ENCODE measurements around the gene HOXB3.

HOXB3 gene

DNA sequence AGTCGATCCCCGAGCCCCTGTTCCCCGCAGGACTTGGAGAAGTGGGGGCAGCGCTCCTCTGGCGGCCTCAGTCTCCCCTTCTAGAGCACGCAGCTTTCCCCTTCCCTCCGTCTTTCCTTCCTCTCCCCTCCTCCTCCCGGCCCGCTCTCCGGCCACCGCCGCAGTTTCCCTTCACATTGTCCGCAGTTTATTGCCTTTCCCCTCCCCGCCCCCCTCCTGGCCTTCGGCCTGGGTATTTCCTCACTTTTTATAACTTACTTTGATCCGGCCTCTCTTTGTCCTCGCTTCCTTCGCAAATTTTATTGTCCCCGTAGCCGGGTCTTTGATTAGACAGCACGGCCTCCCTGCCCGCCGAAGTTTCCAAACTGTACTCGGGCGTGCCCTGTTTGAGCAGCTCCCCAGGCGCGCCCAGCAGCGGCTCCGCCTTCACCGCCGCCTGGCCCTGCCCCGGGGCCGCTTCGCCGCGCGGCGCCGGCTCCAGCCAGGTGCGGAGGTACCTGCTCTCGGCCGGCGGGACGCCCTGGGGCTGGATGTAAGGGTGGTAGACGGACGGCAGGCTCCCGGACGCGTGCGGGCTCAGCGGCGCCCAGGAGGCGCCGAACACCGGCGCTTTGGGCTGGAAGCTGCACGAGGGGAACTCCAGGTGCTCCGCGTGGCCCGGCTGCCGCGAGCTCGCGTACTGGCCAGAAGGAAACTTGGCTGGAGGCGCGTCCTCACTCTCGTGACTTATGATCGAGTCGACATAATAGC, 35.6 kb upstream of the HOXB3 start:
- no peak for DNase-seq (ENCODE audit: low read depth)

GRCh38 chr17:48624544-48625494, 34.8 kb upstream of the HOXB3 start:
- DNase-seq (ENCODE audit: low read depth), result no peak

DNA sequence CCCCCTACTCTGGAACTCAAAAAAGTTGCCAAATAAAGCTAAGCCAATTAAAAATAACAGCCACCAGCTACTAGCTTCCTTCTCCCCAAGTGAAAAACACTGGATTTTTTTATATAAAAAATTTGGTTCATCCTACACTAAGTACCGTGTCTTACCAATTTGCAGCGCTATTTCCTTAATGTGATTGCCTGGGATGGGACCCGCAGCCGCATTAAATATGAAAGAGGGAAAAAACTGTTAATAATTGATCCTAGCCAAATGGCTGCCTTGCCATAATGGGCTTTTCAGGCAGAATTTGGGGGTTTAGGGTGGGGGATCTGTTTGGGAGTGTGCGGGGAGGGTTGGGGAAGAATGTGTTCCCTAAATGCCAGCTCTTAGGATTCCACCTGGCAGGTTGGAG, 34.1 kb upstream of the HOXB3 start:
- no peak for DNase-seq (ENCODE audit: low read depth)

GRCh38 chr17:48623583-48623982, 33.5 kb upstream of the HOXB3 start:
- no peak for DNase-seq (ENCODE audit: low read depth)

DNA sequence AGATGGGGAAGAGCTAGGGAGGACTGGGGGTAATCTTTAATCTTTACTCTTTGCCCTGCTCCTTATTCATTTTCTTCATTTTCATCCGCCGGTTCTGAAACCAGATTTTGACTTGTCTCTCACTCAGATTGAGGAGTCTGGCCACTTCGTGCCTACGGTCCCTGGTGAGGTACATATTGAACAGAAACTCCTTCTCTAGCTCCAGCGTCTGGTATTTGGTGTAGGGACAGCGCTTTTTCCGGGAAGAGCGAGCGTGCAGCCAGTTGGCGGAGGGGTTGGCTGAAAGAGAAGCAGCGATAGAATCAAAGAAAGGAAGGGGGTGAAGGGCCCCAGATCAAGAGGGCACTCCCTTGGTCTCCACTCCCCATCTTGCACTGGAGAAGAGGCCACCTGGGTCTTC, 32.8 kb upstream of the HOXB3 start:
- no peak for DNase-seq (ENCODE audit: low read depth)

- no peak for DNase-seq (ENCODE audit: low read depth)
These were observed 31.7 kb upstream of the HOXB3 start for GRCh38 chr17:48621410-48622392.

DNA sequence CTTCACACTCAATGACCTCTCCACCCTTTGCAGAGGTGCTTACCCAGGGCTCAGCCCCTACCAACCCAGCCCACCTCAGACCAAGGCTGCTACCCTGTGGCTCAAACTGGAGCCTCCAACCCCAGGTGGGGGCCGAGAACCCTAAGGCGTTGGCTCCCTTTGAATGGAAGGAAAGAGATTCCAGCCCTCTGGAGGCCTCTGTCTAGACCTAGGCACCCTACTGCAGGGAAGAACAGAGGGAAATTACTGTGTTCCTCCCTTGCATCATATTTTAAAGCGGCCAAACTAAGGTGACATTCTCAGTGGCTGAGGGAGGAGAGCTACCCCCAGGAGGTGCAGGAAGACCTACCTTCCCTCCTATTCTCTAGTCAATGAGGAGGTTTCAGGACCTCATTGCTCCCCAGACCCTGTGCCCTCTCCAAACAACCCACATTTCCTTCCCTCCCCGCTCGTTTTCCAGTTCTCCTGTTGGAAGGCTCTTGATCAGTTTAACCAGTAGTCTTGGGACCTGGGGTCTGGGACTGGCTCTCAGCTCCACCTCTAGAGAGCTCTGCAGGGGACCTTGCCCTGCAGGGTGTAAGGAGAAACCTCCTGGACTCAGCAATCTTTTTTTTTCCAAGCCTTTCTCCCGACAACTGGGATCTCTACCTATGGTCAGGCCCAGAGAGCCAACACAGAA, 30.6 kb upstream of the HOXB3 start:
- no peak for DNase-seq (ENCODE audit: low read depth)

DNA sequence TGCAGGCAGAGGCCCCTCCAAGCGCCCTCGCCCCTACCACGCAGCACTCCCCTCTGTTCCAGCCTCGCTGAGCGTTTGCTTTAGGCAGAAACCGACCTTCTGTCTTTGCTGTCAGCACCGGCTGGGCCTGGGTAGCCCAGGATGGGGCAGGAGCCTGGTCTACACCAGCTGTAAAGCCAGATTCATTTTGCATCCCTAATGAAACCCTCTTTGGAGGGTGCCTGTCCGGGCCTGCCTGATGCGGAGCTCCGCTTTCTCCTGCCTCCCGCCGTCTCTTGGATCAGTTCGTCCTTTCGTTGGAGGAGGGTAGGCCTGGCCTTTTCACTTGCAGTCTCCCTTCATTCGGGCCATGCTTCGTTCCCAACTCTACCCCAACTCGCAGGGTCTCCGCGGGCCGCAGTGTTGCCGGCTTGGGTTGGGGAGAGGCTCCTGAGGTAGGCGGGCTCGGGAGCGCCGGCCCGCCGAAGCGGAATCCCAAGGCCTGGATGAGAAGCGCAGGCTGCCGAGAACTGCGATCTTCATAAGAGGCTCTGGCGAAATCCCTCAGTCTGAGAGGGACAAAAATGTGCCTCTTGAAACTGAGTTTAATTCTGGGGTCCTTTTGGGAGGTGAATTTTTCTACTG, 29.9 kb upstream of the HOXB3 start:
- no peak for DNase-seq (ENCODE audit: low read depth)

DNA sequence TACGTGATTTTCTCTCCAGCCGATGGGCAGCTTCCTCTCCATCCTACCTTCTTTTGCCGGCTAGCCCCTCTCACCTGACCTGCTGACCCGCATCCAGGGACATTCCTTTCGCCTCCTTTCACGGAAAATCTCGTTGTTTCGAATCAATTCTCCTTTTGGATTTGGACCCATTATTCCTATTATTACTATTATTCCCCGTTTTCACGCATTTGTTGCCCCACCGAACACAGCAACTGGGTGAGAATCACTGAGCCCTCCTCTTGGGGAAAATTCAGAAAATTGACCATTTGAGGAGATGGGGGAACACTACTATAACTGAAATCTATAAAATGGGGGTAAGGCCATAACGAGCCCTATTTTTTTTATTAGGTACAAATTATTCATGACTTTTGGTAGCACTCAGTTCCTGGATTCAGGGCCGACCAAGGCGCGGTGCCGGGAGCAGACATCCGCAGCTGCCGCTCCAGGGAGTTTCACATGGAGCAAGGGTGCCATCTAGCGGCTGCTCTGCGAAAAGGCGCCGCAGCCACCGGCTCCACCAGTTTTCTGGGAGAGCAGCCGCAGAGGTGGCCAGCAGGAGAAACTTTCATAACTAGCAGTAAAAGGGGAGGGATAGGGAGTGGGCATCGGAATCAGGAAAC, 28.3 kb upstream of the HOXB3 start:
- peak; percentile 69 for DNase-seq (ENCODE audit: low read depth)

GRCh38 chr17:48617471-48618255, 27.6 kb upstream of the HOXB3 start:
- DNase-seq (ENCODE audit: low read depth), result no peak

GRCh38 chr17:48616717-48617470, 26.9 kb upstream of the HOXB3 start:
- DNase-seq (ENCODE audit: low read depth), result no peak

DNA sequence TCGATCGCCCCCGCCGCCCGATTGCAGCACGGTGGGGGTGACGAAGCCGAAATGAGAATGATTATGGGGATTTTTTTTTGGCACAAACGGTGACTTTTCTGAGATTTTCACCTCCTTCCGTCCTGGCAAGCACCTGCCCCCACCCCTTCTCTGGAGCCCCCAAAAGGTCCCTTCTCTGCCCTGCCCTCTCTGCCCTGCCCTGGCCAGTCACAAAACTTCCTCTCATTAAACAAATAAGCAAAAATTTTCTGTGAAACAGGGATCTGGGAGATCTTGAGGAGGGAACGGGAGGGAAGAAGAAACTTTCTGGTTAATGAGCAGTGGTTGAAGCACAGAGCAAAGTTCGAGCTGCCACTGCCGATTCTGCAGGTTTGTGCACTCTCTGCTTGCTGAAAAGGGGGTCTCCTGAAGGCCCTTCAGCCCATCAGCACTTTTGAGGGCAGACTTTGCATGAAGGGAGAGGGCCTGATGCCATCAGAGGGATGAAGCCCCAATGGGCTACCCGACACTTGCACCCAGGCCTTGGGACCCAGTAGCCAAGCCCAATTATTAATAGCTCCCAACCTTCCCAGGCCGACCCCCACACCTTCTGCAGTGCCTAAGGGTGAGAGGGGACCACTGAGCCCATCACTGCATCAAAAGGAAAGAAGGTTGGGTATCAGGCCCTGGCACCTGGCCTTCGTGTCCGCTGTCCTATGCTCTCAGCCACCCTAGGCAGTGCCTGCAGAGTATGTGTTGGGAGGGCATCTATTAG, 26.1 kb upstream of the HOXB3 start:
- no peak for DNase-seq (ENCODE audit: low read depth)

DNA sequence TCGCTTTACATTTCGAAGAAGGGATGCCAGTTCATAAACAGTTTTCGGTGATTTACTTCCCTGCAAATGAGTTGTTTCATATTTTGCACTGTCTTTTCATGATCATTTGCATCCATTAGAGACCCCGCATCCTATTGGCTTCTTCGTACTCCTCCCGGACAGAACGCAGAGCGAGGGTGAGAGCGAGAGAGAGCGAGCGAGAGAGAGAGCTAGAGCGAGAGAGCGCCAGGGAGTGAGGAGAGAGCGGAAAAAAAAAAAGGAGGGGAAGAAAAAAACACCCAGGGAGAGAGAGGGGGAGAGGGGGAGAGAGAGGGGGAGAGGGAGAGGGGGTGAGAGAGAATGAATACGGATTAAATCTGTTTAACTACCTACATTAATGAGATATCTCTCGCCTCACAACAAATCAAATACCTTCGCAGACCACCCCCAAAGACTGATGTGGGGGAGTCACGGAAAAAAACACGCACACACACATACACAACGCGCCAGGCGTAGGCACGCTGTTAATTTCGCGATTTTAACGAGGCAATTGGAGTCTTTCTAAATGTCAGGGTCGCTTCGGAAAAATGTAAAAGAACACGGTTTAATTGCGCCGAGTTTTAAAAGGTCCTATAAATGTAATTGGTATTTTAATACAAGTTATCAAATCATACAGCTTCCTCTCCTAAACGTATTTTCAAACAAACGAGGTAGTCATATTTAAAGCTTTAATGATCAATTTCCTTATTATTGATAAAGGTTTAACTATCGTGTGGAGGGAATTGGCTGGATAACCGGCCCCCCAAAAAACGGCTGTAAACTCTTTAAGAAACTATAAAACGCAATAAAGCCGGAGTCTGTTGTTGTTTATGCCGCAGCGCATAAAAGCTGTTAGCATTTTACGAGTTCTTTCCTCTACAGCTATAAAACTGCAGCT, 25.3 kb upstream of the HOXB3 start, which contains the start of gene HOXB8:
HOXB8 (minus strand) TSS at position 246 of the 916 bp plus-strand sequence. CDS start 588 bp downstream, outside the sequence.
- DNase-seq (ENCODE audit: low read depth), result no peak

- no peak for DNase-seq (ENCODE audit: low read depth)
These were observed 24.0 kb upstream of the HOXB3 start for GRCh38 chr17:48613862-48614694.

DNA sequence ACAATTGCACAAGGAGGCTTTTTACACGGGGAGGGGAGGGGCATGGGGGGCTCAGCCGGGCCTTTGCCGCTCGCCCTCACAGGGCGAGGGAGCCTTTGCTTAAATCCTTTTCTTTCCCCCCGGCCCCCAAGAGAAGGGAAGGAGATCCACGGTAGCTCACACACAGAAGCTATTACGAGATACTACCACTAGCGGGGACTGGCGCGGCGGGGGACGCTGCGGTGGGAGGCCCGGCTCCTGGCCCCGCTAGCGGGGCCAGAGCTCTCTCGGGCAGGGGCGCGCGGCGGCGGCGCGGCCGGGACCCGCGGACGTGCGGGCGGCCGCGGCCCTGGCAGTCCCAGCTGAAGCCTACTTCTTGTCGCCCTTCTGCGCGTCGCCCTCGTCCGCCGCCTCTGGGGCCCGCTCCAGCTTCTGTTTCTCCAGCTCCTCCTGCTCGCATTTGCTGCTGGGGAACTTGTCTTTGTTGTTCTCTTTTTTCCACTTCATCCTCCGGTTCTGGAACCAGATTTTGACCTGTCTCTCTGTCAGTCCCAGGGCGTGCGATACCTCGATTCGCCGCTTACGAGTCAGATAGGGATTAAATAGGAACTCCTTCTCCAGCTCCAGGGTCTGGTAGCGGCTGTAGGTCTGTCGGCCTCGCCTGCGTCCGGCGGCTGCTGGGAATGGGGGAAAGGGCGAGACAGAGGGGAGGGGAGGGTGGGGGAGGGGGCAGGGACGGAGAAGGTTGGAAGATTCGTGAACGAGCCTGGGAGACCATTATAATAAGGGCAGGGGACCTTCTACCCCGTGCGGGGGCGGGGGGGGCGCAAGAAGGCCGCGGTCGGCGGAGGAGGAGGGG, 23.0 kb upstream of the HOXB3 start:
- DNase-seq (ENCODE audit: low read depth), result no peak

All from stimulated activated CD8-positive, alpha-beta memory T cell treated with anti-CD3 and anti-CD28 coated beads, Interleukin-7, amount 100 ng/mL, for 24 hours (primary cell).